PC-9 (cell line): ENCODE data around the gene YPEL5. TPM values are rescaled to one million over a fixed set of nuclear protein-coding genes. Genes with fewer than 3 reads are reported as not detected.

ENCODE experiments used
- BruUV-seq: library from RNA; stranded (reverse); fragments of 400-500 nt; replicated peaks from 2 replicates; lab custom pipeline; 2021; lab: Mats Ljungman, UMichigan
- CTCF ChIA-PET: fragments of 300-600 bp; sonication (Branson Sonifier 250); formaldehyde crosslinking; loops from one replicate; lab custom pipeline; 2022; ENCODE audit warnings: antibody characterized with exemption; lab: Charles Lee
- POLR2A ChIA-PET: fragments of 300-600 bp; sonication (Branson Sonifier 250); formaldehyde crosslinking; loops from one replicate; lab custom pipeline; 2022; ENCODE audit warnings: antibody characterized with exemption; ENCODE audit not compliant: unreplicated experiment; lab: Charles Lee
- DNase-seq, 2 experiments: peaks; one replicate each; pipeline versions ENCODE4 v3.0.0 to v3.0.0-alpha.2; 2015 to 2022; ENCODE audit warnings: mixed read lengths in 1 of 2
- H2AFZ ChIP-seq: fragments of 200-600 bp; sonication (generic); 2 replicates; pipeline ENCODE4 v1.8.1; 2017; ENCODE audit warnings: antibody characterized with exemption
- H3F3A ChIP-seq: fragments of 200-600 bp; sonication (generic); 2 replicates; pipeline ENCODE4 v1.8.1; 2017; ENCODE audit warnings: antibody characterized with exemption, mild to moderate bottlenecking, low read depth; ENCODE audit not compliant: insufficient read depth
- H3K27ac ChIP-seq: fragments of 200-600 bp; sonication (generic); 2 replicates; pipeline ENCODE4 v1.6.1; 2016; ENCODE audit warnings: mixed run types
- H3K27me3 ChIP-seq: fragments of 200-600 bp; sonication (generic); 2 replicates; pipeline ENCODE4 v1.6.1; 2016; ENCODE audit warnings: low read depth, mixed run types; ENCODE audit not compliant: insufficient read depth
- H3K36me3 ChIP-seq: fragments of 200-600 bp; sonication (generic); 2 replicates; pipeline ENCODE4 v1.6.1; 2016; ENCODE audit warnings: low read depth, mixed run types
- H3K4me1 ChIP-seq: fragments of 200-600 bp; sonication (generic); replicated peaks from 2 replicates; pipeline ENCODE4 v1.6.1; 2016; ENCODE audit warnings: mixed run types; ENCODE audit not compliant: insufficient read depth
- H3K4me2 ChIP-seq: fragments of 200-600 bp; sonication (generic); 2 replicates; pipeline ENCODE4 v1.6.1; 2017; ENCODE audit warnings: mixed run types
- H3K4me3 ChIP-seq: fragments of 200-600 bp; sonication (generic); 2 replicates; pipeline ENCODE4 v1.6.1; 2016; ENCODE audit warnings: mixed run types
- H3K79me2 ChIP-seq: fragments of 200-600 bp; sonication (generic); 2 replicates; pipeline ENCODE4 v1.6.1; 2017; ENCODE audit warnings: low read depth, mixed run types
- H3K9me2 ChIP-seq: fragments of 200-600 bp; sonication (generic); 2 replicates; pipeline ENCODE4 v1.8.1; 2017; ENCODE audit warnings: mild to moderate bottlenecking; ENCODE audit not compliant: insufficient read depth
- H3K9me3 ChIP-seq: fragments of 200-600 bp; sonication (generic); 2 replicates; pipeline ENCODE4 v1.8.1; 2016; ENCODE audit warnings: low read depth; ENCODE audit not compliant: insufficient read depth
- H4K20me1 ChIP-seq: fragments of 200-600 bp; sonication (generic); 2 replicates; pipeline ENCODE4 v1.8.1; 2017; ENCODE audit not compliant: insufficient read depth
- CTCF ChIP-seq: fragments of 200-600 bp; sonication (generic); conservative IDR thresholded peaks from 2 replicates; pipeline ENCODE4 v1.6.1; 2017; ENCODE audit warnings: mixed run types, antibody characterized with exemption, mild to moderate bottlenecking, moderate library complexity
- EZH2 ChIP-seq: fragments of 200-600 bp; sonication (generic); IDR thresholded peaks from 2 replicates; pipeline ENCODE4 v1.8.0; 2017; ENCODE audit warnings: antibody characterized with exemption, low read depth
- intact Hi-C: fragments of 100-400 bp; cut with micrococcal nuclease; formaldehyde crosslinking; loops from one replicate; pipeline ENCODE4 v1.10.0; 2022; ENCODE audit not compliant: unreplicated experiment
- total RNA-seq: library from RNA; stranded (reverse); gene quantifications from 2 replicates; pipeline ENCODE4 v1.2.3, GENCODE V29; 2021

The YPEL5 gene
- total RNA-seq, 1 experiment from 2014 or later, result 56.9 TPM

- H3K9me3 ChIP-seq, result no peaks in the 10 kb centered on the region
- DNase-seq, result no peak
- TF ChIP-seq EZH2 (no peak), CTCF (no peak)
- H3K4me3 ChIP-seq, result no peak overlapping the region
- no peaks in the 10 kb centered on the region for H3K9me2 ChIP-seq
- H3K27ac ChIP-seq, result no peak overlapping the region
- intact Hi-C loops, result no loop called here
- H3K79me2 ChIP-seq, result no peaks in the 10 kb centered on the region
- 0 out of 2 replicates have a peak, but pooled peaks cover 2% of the 10 kb centered on the region for H3K27me3 ChIP-seq
- no peak overlapping the region for H3K4me2 ChIP-seq
- CTCF ChIA-PET, result no interaction called here
- no peaks in the 10 kb centered on the region for H3K4me1 ChIP-seq
- no peaks in the 10 kb centered on the region for H3K36me3 ChIP-seq
- H2AFZ ChIP-seq, result no peak overlapping the region
- H3F3A ChIP-seq, result no peaks in the 10 kb centered on the region
- no peaks in the 10 kb centered on the region for H4K20me1 ChIP-seq
- POLR2A ChIA-PET, result no interaction called here
- no TSS peak for BruUV-seq
Measured at GRCh38 chr2:30134582-30134981, 12.2 kb upstream of the YPEL5 start.

- H2AFZ ChIP-seq, result no peak overlapping the region
- POLR2A ChIA-PET, result no interaction called here
- H3K27me3 ChIP-seq, result no peaks in the 10 kb centered on the region
- no peaks in the 10 kb centered on the region for H3K4me1 ChIP-seq
- H3K27ac ChIP-seq, result no peak overlapping the region
- H3K36me3 ChIP-seq, result no peaks in the 10 kb centered on the region
- no peaks in the 10 kb centered on the region for H4K20me1 ChIP-seq
- no peak for DNase-seq
- no peaks in the 10 kb centered on the region for H3K9me3 ChIP-seq
- BruUV-seq, result no TSS peak
- H3K4me2 ChIP-seq, result no peak overlapping the region
- H3K79me2 ChIP-seq, result no peaks in the 10 kb centered on the region
- H3K4me3 ChIP-seq, result no peak overlapping the region
- no peaks in the 10 kb centered on the region for H3F3A ChIP-seq
- intact Hi-C loops, result no loop called here
- TF ChIP-seq CTCF (no peak), EZH2 (no peak)
- CTCF ChIA-PET, result no interaction called here
- H3K9me2 ChIP-seq, result no peaks in the 10 kb centered on the region
Measured at GRCh38 chr2:30135541-30135940, 11.3 kb upstream of the YPEL5 start.

GRCh38 chr2:30136764-30137444 is 9.9 kb upstream of the YPEL5 start:
- Histone ChIP-seq H3K4me2 (no peak overlapping the region), H4K20me1 (no peaks in the 10 kb centered on the region), H2AFZ (no peak overlapping the region), H3K27me3 (no peaks in the 10 kb centered on the region), H3K4me3 (no peak overlapping the region), H3K36me3 (no peaks in the 10 kb centered on the region), H3K9me3 (no peaks in the 10 kb centered on the region), H3K9me2 (no peaks in the 10 kb centered on the region), H3K4me1 (no peaks in the 10 kb centered on the region), H3K79me2 (no peaks in the 10 kb centered on the region), H3K27ac (no peak overlapping the region), H3F3A (no peaks in the 10 kb centered on the region)
- BruUV-seq, result no TSS peak
- CTCF ChIA-PET, result interaction anchor here (0.6 kb wide), 1 partner anchor 214 kb away, joined by 4 read pairs; no protein-coding TSS in a partner anchor
- TF ChIP-seq CTCF (no peak), EZH2 (no peak)
- POLR2A ChIA-PET, result no interaction called here
- DNase-seq, result no peak
- intact Hi-C loops, result no loop called here
